GM19240 (cell line): Measurements from ENCODE around the gene IBA57.
"Not testable (repeated sequence)": the region's sequence is repeated elsewhere in the genome, so short reads cannot be mapped to it uniquely, and the experiment has no call there.

Experiments used
- DNase-seq: peaks from one replicate; pipeline ENCODE4 v3.0.0; 2011; ENCODE audit warnings: low spot score; ENCODE audit not compliant: insufficient read length

IBA57 gene

GRCh38 chr1:228212415-228212965 lies 46.9 kb downstream of the IBA57 start:
- no peak for DNase-seq

GRCh38 chr1:228212966-228213844 lies 47.6 kb downstream of the IBA57 start:
- DNase-seq: peak; percentile 81

GRCh38 chr1:228213917-228214808 lies 48.6 kb downstream of the IBA57 start:
- DNase-seq: no peak

- no peak for DNase-seq
Observed at GRCh38 chr1:228214921-228215662, 49.5 kb downstream of the IBA57 start.

DNA sequence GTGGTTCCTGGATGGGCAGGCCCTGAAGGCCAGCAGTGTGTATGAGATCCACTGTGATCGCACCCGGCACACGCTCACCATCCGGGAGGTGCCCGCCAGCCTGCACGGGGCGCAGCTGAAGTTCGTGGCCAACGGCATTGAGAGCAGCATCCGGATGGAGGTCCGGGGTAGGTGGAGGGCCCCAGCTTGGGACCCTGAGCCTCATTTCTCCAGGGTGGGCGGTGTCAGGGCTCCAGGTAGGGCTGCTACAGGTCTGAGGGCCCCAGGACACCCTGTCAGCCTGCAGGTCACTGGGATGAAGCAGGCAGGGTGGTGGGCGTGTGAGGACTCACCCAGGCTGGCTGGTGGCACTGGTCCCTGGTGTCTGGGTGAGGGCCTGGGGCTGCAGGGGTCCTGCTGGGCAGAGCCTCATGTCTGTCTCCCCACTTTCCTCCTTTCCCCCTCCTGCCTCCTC lies 50.1 kb downstream of the IBA57 start:
- DNase-seq: no peak

DNA sequence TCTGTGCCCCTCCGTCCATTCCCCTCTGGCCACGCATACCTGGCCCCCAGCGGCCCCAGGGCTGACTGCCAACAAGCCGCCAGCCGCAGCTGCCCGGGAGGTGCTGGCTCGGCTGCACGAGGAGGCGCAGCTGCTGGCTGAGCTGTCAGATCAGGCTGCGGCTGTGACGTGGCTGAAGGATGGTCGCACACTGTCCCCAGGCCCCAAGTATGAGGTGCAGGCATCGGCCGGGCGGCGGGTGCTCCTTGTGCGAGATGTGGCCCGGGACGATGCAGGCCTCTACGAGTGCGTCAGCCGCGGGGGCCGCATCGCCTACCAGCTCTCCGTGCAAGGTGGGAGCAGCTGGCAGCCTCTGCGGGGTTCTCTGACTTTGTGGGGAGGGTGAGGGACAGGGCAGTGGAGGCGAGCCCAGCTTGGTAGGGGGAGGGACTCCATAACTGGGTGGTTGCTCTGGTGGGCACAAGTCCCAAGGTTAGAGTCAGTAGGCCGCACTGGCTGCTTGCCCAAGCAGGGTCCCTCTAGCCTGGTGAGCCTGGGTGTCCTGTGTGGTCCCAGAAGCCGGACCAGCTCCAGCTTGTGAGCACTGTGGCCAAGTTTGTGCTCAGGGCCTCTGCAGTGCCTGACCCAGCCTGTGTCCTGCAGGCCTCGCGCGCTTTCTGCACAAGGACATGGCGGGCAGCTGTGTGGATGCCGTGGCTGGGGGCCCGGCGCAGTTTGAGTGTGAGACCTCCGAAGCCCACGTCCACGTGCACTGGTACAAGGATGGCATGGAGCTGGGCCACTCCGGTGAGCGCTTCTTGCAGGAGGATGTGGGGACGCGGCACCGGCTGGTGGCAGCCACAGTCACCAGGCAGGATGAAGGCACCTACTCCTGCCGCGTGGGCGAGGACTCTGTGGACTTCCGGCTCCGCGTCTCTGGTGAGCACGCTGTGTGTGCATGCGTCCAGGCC lies 51.0 kb downstream of the IBA57 start:
- DNase-seq: no peak

DNA sequence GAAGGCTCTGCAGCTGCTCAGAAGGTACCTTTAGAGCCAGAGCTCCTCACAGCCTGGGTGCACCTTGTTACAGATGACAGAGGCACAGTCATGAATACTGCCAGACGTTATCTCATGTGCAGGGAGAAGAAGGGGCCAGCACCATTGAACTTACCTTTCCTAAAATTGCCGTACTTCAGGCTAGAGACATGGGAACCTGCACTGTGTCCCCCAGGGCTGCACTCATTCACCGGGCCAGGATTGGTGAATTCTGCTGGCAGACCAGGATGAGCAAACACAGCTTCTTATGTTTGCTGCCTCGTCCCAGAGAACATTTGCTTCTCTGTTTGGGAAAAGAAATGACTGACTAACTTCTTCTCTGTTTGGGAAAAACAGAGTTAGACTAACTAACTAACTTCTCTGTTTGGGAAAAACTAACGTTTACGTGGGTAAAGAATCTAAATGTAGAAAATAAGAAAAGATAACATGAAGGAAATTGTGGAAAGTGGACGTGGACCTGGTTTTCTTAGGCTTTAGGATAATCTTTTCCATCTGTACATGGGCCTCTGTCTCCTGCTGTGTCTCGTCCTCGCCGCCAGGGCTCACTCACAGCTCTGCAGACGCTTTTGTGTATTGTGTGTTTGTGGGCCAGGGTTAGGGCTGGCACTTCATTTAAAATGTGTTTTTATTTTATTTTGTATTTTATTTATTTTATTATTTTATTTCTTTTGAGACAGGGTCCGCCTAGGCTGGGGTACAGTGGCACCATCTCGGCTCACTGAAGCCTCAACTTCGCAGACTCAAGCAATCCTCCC lies 52.1 kb downstream of the IBA57 start:
- DNase-seq: no peak

DNA sequence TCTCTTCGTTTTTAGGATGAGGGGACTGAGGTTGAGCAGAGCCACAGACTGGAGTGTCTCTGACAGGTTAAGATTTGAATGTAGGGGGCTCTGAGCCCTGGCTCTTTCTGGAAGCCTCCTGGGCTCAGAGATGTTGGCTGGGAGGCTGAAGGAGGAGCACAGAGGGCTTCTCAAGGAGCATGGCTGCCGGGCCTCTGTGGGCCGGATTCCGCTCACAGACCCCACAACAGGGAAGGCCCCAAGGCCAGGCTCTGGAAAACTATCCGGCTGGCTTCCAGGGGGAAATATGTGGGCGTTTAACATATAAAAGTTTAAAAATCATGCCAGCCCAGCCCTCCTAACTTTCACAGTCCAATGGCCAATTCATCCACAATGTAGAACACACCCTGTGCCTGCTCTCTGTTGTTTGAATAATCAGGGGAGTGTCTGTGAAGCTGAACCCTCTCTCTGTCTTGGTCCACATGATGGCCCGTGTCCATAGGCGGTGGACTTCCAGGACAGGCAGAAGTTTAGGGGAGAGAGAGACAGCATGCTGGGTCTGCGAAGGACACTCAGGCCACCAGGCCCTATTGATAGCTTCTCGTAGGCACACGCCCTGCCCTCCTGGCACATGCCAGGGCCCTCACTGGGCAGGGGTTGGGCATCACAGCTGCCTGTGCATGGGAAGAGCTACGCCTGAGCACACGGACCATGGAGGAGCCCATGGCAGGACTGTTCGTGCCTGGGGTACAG lies 53.1 kb downstream of the IBA57 start:
- DNase-seq: no peak

DNA sequence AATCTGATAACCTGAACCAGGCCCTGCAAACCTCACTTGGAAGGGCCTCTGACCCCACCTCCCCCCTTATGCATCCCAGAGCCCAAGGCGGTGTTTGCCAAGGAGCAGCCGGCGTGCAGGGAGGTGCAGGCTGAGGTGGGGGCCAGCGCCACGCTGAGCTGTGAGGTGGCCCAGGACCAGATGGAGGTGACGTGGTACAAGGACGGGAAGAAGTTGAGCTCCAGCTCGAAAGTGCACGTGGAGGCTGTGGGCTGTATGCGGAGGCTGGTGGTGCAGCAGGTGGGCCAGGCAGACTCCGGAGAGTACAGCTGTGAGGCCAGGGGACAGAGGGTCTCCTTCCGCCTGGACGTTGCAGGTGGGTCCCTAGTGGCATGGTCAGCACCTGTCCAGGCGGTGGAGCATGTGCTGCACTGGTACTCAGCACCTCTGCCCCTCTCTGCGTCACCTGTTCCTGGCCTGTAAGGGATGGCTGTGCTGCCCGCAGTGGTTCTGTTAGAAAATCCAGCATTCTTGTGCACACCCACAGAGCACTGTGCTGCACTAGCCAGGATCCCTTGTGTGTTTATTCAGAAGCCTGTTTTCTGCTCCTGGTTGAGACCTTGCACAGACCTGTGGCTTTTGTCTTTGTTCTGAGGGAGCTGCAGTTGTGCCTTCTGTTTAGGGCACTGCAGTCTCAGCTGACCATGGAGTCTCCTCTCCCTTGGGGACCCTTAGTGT lies 53.8 kb downstream of the IBA57 start:
- no peak for DNase-seq

- DNase-seq: no peak
Observed at GRCh38 chr1:228219962-228220780, 54.6 kb downstream of the IBA57 start.

DNA sequence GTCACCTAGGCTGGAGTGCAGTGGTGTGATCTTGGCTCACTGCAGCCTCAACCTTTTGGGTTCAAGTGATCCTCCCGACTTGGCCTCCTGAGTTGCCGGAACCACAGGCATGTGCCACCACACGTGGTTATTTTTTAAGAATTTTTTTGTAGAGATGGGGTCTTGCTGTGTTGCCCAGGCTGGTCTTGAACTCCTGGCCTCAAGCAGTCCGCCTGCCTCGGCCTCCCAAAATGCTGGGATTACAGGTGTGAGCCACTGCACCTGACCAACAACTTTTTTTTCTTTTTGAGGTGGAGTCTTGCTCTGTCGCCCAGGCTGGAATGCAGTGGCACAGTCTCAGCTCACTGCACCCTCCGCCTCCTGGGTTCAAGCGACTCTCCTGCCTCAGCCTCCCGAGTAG lies 55.5 kb downstream of the IBA57 start:
- not testable (repeated sequence) for DNase-seq

- DNase-seq: no peak
Observed at GRCh38 chr1:228222548-228222947, 56.9 kb downstream of the IBA57 start.

DNA sequence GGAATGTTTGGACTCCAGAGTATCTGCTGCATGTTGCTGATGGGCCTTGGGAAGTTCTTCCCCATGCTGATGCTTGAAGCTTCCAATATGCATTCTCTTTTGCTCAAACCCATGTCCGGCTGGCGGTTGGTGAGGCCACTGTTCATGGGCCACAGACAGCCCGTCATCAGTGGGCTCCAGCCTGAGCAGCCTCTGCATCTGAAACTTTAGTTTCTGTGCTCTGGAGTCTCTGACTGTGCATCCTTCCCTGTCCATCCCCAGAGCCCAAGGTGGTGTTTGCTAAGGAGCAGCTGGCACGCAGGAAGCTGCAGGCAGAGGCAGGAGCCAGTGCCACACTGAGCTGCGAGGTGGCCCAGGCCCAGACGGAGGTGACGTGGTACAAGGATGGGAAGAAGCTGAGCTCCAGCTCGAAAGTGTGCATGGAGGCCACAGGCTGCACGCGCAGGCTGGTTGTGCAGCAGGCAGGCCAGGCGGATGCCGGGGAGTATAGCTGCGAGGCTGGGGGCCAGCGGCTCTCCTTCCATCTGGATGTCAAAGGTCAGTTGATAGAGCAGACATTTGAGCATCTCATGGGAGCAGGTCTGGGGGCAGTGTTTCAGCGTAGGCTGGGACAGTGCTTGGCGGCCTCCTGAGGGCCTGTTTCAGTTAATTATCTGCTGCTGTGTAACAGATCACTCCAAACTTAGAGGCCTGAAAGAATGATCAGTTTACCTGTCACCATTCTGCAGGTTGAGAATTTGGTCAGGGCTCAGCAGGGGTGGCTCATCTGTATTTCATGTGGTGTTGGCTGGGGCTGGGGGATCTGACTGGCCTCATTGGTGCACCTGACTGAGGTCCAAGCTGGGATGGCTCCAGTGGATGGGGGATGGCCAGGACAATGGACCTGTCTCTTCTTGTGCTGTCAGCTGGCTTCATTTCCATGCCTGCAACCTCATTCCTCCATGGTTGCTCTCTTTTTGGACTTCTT lies 58.9 kb downstream of the IBA57 start:
- no peak for DNase-seq

DNA sequence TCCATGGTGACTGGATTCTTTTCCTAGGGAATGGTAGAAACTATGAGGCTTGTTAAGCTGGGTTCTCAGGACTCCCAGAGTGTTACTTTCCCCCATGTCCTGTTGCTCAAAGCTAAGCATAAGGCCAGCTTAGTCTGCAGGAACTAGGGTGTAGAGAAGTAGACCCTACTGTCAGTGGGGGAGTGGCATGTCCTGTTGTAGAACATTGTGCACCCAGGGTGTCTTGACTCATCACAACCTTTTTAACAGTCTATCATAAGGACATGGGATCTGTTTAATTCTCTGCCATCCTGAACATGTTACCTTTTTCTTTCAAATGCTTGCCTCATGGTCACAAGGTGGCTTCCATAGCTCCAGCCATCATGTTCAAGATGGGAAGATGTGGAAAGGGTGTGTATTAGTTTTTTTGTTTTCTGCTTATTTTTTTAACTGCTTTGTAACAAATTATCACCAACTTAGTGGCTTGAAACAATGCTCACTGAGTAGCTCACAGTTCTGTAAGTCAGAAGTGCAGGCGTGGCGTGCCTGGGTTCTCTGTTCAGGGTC lies 59.6 kb downstream of the IBA57 start:
- DNase-seq: no peak

DNA sequence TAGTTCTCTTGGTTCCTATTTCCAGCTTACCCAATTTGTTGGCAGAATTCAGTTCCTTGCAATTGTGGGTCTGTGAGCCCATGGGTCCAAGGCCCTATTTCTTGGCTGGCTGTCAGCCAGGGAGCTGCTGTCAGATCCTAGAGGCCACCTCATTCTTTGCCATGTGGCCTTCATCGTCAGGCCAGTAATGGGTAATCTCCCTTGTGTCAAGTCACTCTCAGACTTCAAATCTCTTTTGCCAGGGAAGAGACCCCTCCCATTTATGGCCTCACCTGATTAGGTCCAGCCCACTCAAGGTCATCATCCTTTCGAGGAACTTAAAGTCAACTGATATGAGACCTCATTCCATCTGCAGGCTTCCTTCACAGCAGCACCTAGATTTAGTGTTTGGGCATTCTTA lies 60.1 kb downstream of the IBA57 start:
- no peak for DNase-seq
